Upper lobe of left lung (tissue), 4 donors: Measurements from ENCODE around the gene CNTROB.

ENCODE experiments used
- EP300 ChIP-seq, 4 donors: sonication (generic); formaldehyde crosslinking; IDR thresholded peaks; one replicate each; pipeline ENCODE4 v1.5.1; 2017; ENCODE audit warnings: antibody characterized with exemption in 4 of 4, control low read depth in 2 of 4
- POLR2A ChIP-seq, 4 donors: fragments of 450-650 bp; IDR thresholded peaks; one replicate each; pipeline ENCODE4 v1.5.1; 2016 to 2017; ENCODE audit warnings: antibody characterized with exemption in 4 of 4, mild to moderate bottlenecking in 2 of 4
- POLR2AphosphoS5 ChIP-seq, 2 donors: sonication (generic); formaldehyde crosslinking; IDR thresholded peaks; one replicate each; pipeline ENCODE4 v1.5.1; 2017; ENCODE audit warnings: antibody characterized with exemption in 2 of 2
- TF ChIP-seq, protein P1 (sequence below), 6 experiments: fragments of 450-650 bp in 4 of 6; fragments of 200-600 bp in 2 of 6; sonication (generic) in 2 of 6; IDR thresholded peaks; one replicate each; pipeline ENCODE4 v1.5.1; 2016 to 2019; ENCODE audit warnings: antibody characterized with exemption in 6 of 6

GRCh38 chr17:7888184-7888920, 43.7 kb upstream of the CNTROB start, which contains the start of gene CHD3:
- TF ChIP-seq POLR2A (IDR thresholded peaks at IDR 0.05) (peak in 2 of 4 donors; percentile 27 to 34), POLR2AphosphoS5 (IDR thresholded peaks at IDR 0.05) (peak; percentile 13 to 64), EP300 (IDR thresholded peaks at IDR 0.05) (no peak)
- TF ChIP-seq, protein P1, sequence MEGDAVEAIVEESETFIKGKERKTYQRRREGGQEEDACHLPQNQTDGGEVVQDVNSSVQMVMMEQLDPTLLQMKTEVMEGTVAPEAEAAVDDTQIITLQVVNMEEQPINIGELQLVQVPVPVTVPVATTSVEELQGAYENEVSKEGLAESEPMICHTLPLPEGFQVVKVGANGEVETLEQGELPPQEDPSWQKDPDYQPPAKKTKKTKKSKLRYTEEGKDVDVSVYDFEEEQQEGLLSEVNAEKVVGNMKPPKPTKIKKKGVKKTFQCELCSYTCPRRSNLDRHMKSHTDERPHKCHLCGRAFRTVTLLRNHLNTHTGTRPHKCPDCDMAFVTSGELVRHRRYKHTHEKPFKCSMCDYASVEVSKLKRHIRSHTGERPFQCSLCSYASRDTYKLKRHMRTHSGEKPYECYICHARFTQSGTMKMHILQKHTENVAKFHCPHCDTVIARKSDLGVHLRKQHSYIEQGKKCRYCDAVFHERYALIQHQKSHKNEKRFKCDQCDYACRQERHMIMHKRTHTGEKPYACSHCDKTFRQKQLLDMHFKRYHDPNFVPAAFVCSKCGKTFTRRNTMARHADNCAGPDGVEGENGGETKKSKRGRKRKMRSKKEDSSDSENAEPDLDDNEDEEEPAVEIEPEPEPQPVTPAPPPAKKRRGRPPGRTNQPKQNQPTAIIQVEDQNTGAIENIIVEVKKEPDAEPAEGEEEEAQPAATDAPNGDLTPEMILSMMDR (IDR thresholded peaks at IDR 0.05): no peak
